SK-N-DZ (cell line): ENCODE results near the gene NLN.
"Not testable (repeated sequence)": the region's sequence is repeated elsewhere in the genome, so short reads cannot be mapped to it uniquely, and the experiment has no call there.

Source experiments
- DNase-seq: peaks from one replicate; pipeline ENCODE4 v3.0.0-alpha.2; 2015; ENCODE audit warnings: low spot score

The NLN gene

GRCh38 chr5:65832152-65832551, 110.1 kb downstream of the NLN start:
- DNase-seq, result no peak

GRCh38 chr5:65832603-65833228, 110.7 kb downstream of the NLN start:
- no peak for DNase-seq

- DNase-seq, result no peak
Measured at GRCh38 chr5:65833780-65834179, 111.8 kb downstream of the NLN start.

GRCh38 chr5:65834306-65834705, 112.3 kb downstream of the NLN start:
- DNase-seq, result no peak

GRCh38 chr5:65835191-65835590, 113.2 kb downstream of the NLN start:
- no peak for DNase-seq

- no peak for DNase-seq
Measured at GRCh38 chr5:65837139-65837538, 115.1 kb downstream of the NLN start.

- DNase-seq, result not testable (repeated sequence)
Measured at GRCh38 chr5:65839170-65839569, 117.2 kb downstream of the NLN start.

- no peak for DNase-seq
Measured at GRCh38 chr5:65840071-65840470, 118.1 kb downstream of the NLN start.

GRCh38 chr5:65844763-65845162, 122.8 kb downstream of the NLN start:
- not testable (repeated sequence) for DNase-seq

- no peak for DNase-seq
Measured at GRCh38 chr5:65846101-65846500, 124.1 kb downstream of the NLN start.

GRCh38 chr5:65847019-65847418, 125.0 kb downstream of the NLN start:
- not testable (repeated sequence) for DNase-seq

GRCh38 chr5:65849918-65850317, 127.9 kb downstream of the NLN start:
- not testable (repeated sequence) for DNase-seq

GRCh38 chr5:65854925-65855324, 132.9 kb downstream of the NLN start:
- DNase-seq, result no peak

GRCh38 chr5:65855766-65856315, 133.8 kb downstream of the NLN start:
- no peak for DNase-seq

GRCh38 chr5:65856520-65856919, 134.5 kb downstream of the NLN start:
- no peak for DNase-seq

- DNase-seq, result no peak
Measured at GRCh38 chr5:65858316-65858715, 136.3 kb downstream of the NLN start.

GRCh38 chr5:65861830-65862241, 139.8 kb downstream of the NLN start:
- no peak for DNase-seq

GRCh38 chr5:65862384-65862783, 140.4 kb downstream of the NLN start:
- DNase-seq, result no peak

- DNase-seq, result no peak
Measured at GRCh38 chr5:65863747-65864146, 141.7 kb downstream of the NLN start.

- no peak for DNase-seq
Measured at GRCh38 chr5:65866837-65867521, 145.0 kb downstream of the NLN start.

- no peak for DNase-seq
Measured at GRCh38 chr5:65867542-65868195, 145.7 kb downstream of the NLN start.

GRCh38 chr5:65868509-65868908, 146.5 kb downstream of the NLN start:
- no peak for DNase-seq

- no peak for DNase-seq
Measured at GRCh38 chr5:65871182-65871581, 149.2 kb downstream of the NLN start.
